NB4 (cell line): ENCODE results near the gene TRIM45.

Experiments used
- DNase-seq: peaks from one replicate; pipeline ENCODE4 v3.0.0; 2010; ENCODE audit warnings: low read depth
- H3K4me3 ChIP-seq: one replicate; pipeline ENCODE4 v1.5.1; 2011; ENCODE audit warnings: mild to moderate bottlenecking, low read depth, low read length, moderate library complexity
- MYC ChIP-seq: IDR thresholded peaks from 2 replicates; pipeline ENCODE4 v1.6.1; 2011; ENCODE audit warnings: low read depth, low read length
- POLR2A ChIP-seq: IDR thresholded peaks from 2 replicates; pipeline ENCODE4 v1.6.1; 2011; ENCODE audit warnings: mild to moderate bottlenecking; ENCODE audit not compliant: insufficient read length; ENCODE audit errors: extremely low read depth
- TF ChIP-seq, protein P1 (sequence below): IDR thresholded peaks from one replicate; pipeline ENCODE4 v1.5.1; 2012; ENCODE audit warnings: low read depth, low read length
- TF ChIP-seq, protein P2 (sequence below): IDR thresholded peaks from 2 replicates; pipeline ENCODE4 v1.6.1; 2011; ENCODE audit warnings: low read depth, low read length

TRIM45 gene

DNA sequence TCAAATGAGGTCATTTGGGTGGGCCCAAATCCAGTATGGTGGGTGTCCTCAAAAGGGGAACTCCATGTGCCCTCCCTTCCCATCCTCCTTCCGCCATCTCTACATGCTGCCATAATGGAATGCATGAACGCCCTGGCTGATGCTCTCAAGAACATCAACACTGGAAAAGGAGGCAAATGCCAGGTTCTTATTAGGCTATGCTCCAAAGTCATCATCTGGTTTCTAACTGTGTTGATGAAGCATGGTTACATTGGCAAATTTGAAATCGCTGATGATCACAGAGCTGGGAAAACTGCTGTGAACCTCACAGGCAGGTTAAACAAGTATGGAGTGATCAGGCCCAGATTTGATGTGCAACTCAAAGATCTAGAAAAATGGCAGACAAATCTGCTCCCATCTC lies 16.6 kb upstream of the TRIM45 start:
- no peak for DNase-seq
- TF ChIP-seq, protein P1, sequence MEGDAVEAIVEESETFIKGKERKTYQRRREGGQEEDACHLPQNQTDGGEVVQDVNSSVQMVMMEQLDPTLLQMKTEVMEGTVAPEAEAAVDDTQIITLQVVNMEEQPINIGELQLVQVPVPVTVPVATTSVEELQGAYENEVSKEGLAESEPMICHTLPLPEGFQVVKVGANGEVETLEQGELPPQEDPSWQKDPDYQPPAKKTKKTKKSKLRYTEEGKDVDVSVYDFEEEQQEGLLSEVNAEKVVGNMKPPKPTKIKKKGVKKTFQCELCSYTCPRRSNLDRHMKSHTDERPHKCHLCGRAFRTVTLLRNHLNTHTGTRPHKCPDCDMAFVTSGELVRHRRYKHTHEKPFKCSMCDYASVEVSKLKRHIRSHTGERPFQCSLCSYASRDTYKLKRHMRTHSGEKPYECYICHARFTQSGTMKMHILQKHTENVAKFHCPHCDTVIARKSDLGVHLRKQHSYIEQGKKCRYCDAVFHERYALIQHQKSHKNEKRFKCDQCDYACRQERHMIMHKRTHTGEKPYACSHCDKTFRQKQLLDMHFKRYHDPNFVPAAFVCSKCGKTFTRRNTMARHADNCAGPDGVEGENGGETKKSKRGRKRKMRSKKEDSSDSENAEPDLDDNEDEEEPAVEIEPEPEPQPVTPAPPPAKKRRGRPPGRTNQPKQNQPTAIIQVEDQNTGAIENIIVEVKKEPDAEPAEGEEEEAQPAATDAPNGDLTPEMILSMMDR, result no peak
- TF ChIP-seq, protein P2, sequence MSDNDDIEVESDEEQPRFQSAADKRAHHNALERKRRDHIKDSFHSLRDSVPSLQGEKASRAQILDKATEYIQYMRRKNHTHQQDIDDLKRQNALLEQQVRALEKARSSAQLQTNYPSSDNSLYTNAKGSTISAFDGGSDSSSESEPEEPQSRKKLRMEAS, result no peak
- no peak for TF ChIP-seq MYC

DNA sequence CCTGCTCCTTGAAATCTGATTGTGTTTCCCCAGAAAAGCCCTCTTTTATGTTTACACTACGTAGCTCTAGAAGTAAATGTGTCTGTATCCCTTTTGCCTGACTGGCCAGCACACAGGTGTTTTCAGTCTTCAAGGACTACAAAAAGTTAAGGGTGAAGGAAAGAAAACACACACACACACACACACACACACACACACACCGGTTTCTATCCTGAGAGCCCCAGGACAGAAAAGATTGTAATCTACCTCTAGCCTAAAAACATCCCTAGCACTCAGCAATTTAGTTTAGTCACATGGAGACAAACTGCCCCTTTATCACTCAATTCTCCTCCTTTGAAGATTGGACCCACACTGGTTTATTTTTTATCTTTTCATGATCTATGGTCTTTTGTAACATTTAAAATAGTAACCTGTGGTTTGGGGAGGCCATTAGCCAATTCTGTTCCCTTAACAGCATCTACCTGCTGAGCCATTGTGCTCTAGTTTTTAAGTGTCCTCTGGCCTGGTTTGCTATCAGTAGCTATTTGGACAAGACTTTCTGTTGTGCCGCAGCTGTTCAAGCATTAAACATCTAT lies 15.8 kb upstream of the TRIM45 start:
- TF ChIP-seq, protein P2, result no peak
- TF ChIP-seq, protein P1, result no peak
- TF ChIP-seq MYC (no peak), POLR2A (no peak)
- DNase-seq, result no peak
- H3K4me3 ChIP-seq, result no peak overlapping the region

More for the DNA sequence above, 16.6 kb upstream of the TRIM45 start:
- no peak overlapping the region for H3K4me3 ChIP-seq

DNA sequence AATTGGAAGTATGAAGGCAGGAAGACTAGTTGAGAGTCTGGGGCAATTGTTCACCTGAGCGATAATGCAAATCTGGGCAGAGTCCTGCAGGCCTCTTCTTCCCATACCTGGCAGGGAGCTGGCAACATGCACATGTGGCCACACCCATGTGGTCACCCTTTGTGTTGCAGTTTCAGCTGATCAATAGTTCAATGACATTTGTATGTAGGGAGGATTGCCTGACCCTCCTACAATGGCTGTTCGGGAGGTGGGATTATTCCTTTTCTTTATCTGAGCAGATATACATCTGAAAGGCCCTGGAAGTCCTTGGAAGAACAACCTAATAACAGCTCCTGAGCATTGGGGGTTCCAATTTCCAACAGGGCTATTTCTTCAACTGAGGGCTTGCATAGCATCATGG lies 15.2 kb upstream of the TRIM45 start:
- DNase-seq, result no peak
- H3K4me3 ChIP-seq, result no peak overlapping the region
- TF ChIP-seq, protein P1, result no peak
- TF ChIP-seq POLR2A (no peak), MYC (no peak)
- TF ChIP-seq, protein P2, result no peak

DNA sequence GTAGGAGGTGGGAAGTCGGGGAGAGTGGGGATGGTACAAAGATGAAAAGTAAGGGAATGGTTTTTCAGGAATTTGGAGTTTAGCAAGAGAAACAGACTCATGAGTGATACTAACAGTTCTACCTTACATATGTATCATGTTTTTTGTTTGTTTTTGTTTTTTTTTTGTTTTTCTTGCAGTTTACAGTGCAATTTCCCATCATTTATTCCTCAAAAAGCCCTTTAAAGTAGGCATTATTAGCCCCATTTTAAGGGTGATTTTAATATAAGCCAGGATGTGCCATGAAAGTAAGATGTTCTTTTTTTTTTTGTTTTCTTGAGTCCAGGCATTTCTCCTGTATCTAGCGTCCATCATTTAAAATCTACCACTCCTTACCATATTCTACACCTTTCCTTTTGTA lies 13.8 kb upstream of the TRIM45 start:
- no peak for DNase-seq
- TF ChIP-seq, protein P2, result no peak
- no peak for TF ChIP-seq MYC
- H3K4me3 ChIP-seq, result no peak overlapping the region

DNA sequence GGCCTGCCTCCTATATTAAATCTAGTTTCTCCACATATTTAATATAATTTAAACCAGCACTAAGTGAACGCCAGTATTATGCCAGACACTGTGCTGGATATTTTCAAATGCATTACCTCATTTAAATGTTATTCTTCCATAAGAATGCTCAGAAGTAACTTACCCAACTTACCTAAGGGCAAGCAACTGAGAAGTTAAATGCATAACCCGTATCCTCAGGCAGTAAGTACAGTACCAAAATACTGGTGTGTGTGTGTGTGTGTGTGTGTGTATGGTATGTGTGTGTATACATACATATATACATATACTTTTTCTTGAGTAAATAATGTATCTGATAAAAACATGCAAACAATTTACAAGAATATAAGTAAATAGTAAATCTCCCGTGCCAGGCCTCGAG lies 9.0 kb upstream of the TRIM45 start:
- H3K4me3 ChIP-seq, result no peak overlapping the region
- no peak for DNase-seq
- TF ChIP-seq, protein P2, result no peak

DNA sequence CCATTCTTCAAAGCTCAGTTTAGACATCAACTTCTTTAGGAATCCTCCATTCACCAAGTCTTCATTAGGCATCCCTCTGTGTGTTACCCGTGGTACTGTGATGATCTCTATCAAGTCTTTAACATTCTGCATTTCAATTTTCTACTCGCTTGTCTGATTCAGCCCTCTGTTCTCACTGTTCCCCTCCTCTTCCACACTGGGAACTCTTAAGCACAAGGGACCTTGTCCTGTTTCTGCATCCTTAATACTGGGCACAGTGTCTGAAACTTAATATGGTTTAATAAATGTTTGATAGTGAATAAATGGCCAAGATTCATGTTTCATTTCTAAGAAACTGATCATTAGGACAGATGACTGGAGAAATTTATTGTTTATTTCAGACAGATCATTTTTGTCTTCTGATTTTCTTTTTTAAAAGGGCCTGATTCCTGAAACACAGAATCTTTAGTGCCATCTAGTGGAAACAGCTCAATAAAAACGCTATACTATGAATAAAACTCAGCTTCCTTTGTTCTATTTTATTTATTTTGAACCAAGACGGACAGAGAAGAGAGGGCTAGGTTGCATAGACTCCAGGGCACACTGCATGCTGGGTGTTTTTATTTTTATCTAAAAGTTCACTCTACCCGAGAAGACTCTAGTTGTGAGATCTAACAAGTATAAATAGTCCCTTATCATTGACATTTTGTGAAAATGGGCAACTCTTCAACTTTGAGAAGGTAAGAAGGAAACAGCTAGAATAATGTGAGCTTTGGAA lies 7.0 kb upstream of the TRIM45 start:
- TF ChIP-seq POLR2A, result no peak
- H3K4me3 ChIP-seq, result no peak overlapping the region
- peak; percentile 42 for DNase-seq

DNA sequence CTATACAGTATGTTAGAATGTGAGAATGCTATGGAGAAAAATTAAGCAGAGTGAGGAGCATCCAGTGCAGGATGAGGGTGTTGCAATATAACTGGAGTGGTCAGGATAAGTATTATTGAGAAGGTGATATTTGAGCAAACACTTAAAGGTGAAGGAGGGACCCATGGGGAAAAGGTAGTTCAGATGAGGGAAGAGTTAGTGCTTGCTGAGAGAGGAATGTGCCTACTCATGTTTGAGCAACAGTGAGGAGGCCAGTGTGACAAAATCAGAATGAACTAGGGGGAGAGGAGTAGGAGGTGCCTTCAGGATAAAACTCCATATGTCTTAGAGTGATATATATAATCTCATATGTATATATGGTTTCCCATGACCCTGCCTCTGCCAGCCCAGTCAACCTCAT lies 6.2 kb upstream of the TRIM45 start:
- H3K4me3 ChIP-seq, result no peak overlapping the region
- TF ChIP-seq, protein P2, result no peak
- TF ChIP-seq, protein P1, result no peak
- no peak for TF ChIP-seq POLR2A
- no peak for TF ChIP-seq MYC
- no peak for DNase-seq
